ENCODE measurements around the gene ANKRD11. TPM values are rescaled to one million over a fixed set of nuclear protein-coding genes. Genes with fewer than 3 reads are reported as not detected.

Gene ANKRD11
- total RNA-seq, 2 donors from 2014 or later = 118 to 159 TPM

GRCh38 chr16:89322321-89323119, 167.8 kb downstream of the ANKRD11 start:
- peak; percentile 88 for DNase-seq
- no peaks in the 10 kb centered on the region for H3K9me3 ChIP-seq (ENCODE audit: control insufficient read depth, low read length)
- peak overlapping the region; percentile 4 for H3K9ac ChIP-seq (ENCODE audit: extremely low read depth, low read length, poor library complexity, severe bottlenecking)
- H3K4me1 ChIP-seq (ENCODE audit: control insufficient read depth, insufficient read depth, low read length) = peaks cover 22% of the 10 kb centered on the region
- 69 to 81% methylated on average over 13 to 19 of the region's 19 CpGs for WGBS, 2 experiments (ENCODE audit: insufficient coverage in 1 of 2, insufficient read length in 1 of 2)
- H3K4me1 Mint-ChIP-seq = peaks cover 60% of the 10 kb centered on the region
- H3K9me3 Mint-ChIP-seq = no peaks in the 10 kb centered on the region
- H3K27me3 Mint-ChIP-seq (ENCODE audit: insufficient read depth) = no peaks in the 10 kb centered on the region
- H3K27me3 ChIP-seq (ENCODE audit: control insufficient read depth, insufficient read depth, low read length, poor library complexity, severe bottlenecking) = no peaks in the 10 kb centered on the region
- peak overlapping the region; percentile 48 for H3K27ac ChIP-seq (ENCODE audit: low read depth, low read length)
- peak overlapping the region; percentile 93 for H3K27ac Mint-ChIP-seq
- H3K36me3 Mint-ChIP-seq (ENCODE audit: low read depth) = peaks cover 4% of the 10 kb centered on the region
- TF ChIP-seq CTCF (conservative IDR thresholded peaks at IDR 0.05) = no peak
- H3K4me3 ChIP-seq (ENCODE audit: low read length) = no peak overlapping the region
- H3K4me3 Mint-ChIP-seq = no peak overlapping the region
- peaks cover 2% of the 10 kb centered on the region for H3K36me3 ChIP-seq (ENCODE audit: control insufficient read depth, insufficient read depth, low read length)

- peak overlapping the region; percentile 36 for H3K27ac ChIP-seq (ENCODE audit: low read depth, low read length)
- TF ChIP-seq CTCF (conservative IDR thresholded peaks at IDR 0.05) = no peak
- Mint-ChIP-seq H3K9me3 (no peaks in the 10 kb centered on the region), H3K27me3 (ENCODE audit: insufficient read depth) (no peaks in the 10 kb centered on the region), H3K4me1 (peaks cover 64% of the 10 kb centered on the region), H3K4me3 (no peak overlapping the region), H3K36me3 (ENCODE audit: low read depth) (peaks cover 6% of the 10 kb centered on the region), H3K27ac (peak overlapping the region; percentile 13)
- no peak overlapping the region for H3K9ac ChIP-seq (ENCODE audit: extremely low read depth, low read length, poor library complexity, severe bottlenecking)
- peak; percentile 81 for DNase-seq
- H3K4me3 ChIP-seq (ENCODE audit: low read length) = no peak overlapping the region
- no peaks in the 10 kb centered on the region for H3K27me3 ChIP-seq (ENCODE audit: control insufficient read depth, insufficient read depth, low read length, poor library complexity, severe bottlenecking)
- WGBS, 2 experiments (ENCODE audit: insufficient coverage in 1 of 2, insufficient read length in 1 of 2) = 61 to 64% methylated on average over 13 to 30 of the region's 30 CpGs
- no peaks in the 10 kb centered on the region for H3K9me3 ChIP-seq (ENCODE audit: control insufficient read depth, low read length)
- H3K36me3 ChIP-seq (ENCODE audit: control insufficient read depth, insufficient read depth, low read length) = peaks cover 8% of the 10 kb centered on the region
- H3K4me1 ChIP-seq (ENCODE audit: control insufficient read depth, insufficient read depth, low read length) = peaks cover 22% of the 10 kb centered on the region
Measured at GRCh38 chr16:89320782-89321501, 169.4 kb downstream of the ANKRD11 start.

GRCh38 chr16:89319886-89320781, 170.2 kb downstream of the ANKRD11 start:
- no peak for DNase-seq
- no peak overlapping the region for H3K4me3 Mint-ChIP-seq
- no peaks in the 10 kb centered on the region for H3K27me3 ChIP-seq (ENCODE audit: control insufficient read depth, insufficient read depth, low read length, poor library complexity, severe bottlenecking)
- no peaks in the 10 kb centered on the region for H3K27me3 Mint-ChIP-seq (ENCODE audit: insufficient read depth)
- H3K4me3 ChIP-seq (ENCODE audit: low read length) = no peak overlapping the region
- H3K4me1 ChIP-seq (ENCODE audit: control insufficient read depth, insufficient read depth, low read length) = peaks cover 23% of the 10 kb centered on the region
- H3K27ac ChIP-seq (ENCODE audit: low read depth, low read length) = peak overlapping the region; percentile 37
- peaks cover 62% of the 10 kb centered on the region for H3K4me1 Mint-ChIP-seq
- H3K9me3 Mint-ChIP-seq = no peaks in the 10 kb centered on the region
- no peak for TF ChIP-seq CTCF (conservative IDR thresholded peaks at IDR 0.05)
- peaks cover 16% of the 10 kb centered on the region for H3K36me3 ChIP-seq (ENCODE audit: control insufficient read depth, insufficient read depth, low read length)
- H3K27ac Mint-ChIP-seq = peak overlapping the region; percentile 53
- 86 to 88% methylated on average over 22 to 32 of the region's 32 CpGs for whole genome bisulfite sequencing, 2 experiments (ENCODE audit: insufficient coverage in 1 of 2, insufficient read length in 1 of 2)
- H3K9ac ChIP-seq (ENCODE audit: extremely low read depth, low read length, poor library complexity, severe bottlenecking) = no peak overlapping the region
- H3K36me3 Mint-ChIP-seq (ENCODE audit: low read depth) = peaks cover 6% of the 10 kb centered on the region
- no peaks in the 10 kb centered on the region for H3K9me3 ChIP-seq (ENCODE audit: control insufficient read depth, low read length)

All from endodermal cell (in vitro differentiated cells).